Activated T-cell treated with anti-CD3 and anti-CD28 coated beads, Interleukin-2, amount 50 U/mL, for 24 hours (primary cell): Measurements from ENCODE around the gene KIF26A.

ENCODE experiments used
- DNase-seq: peaks from one replicate; pipeline ENCODE4 v3.0.0-alpha.2; 2020
- H3K27ac Mint-ChIP-seq: 2 replicates; pipeline ENCODE4 v1.8.0; 2020; ENCODE audit warnings: mild to moderate bottlenecking, mixed read lengths
- H3K27me3 Mint-ChIP-seq: 2 replicates; pipeline ENCODE4 v1.8.0; 2020; ENCODE audit warnings: mixed read lengths
- H3K36me3 Mint-ChIP-seq: 2 replicates; pipeline ENCODE4 v1.8.0; 2020; ENCODE audit warnings: low read depth, mixed read lengths
- H3K4me1 Mint-ChIP-seq: 2 replicates; pipeline ENCODE4 v1.8.0; 2020; ENCODE audit warnings: low read depth, mixed read lengths
- H3K4me3 Mint-ChIP-seq: 2 replicates; pipeline ENCODE4 v1.8.0; 2020; ENCODE audit warnings: mild to moderate bottlenecking, moderate library complexity, mixed read lengths
- H3K9me3 Mint-ChIP-seq: 2 replicates; pipeline ENCODE4 v1.8.0; 2020; ENCODE audit warnings: mixed read lengths

Gene KIF26A

GRCh38 chr14:104157016-104157928 lies 18.9 kb downstream of the KIF26A start:
- H3K4me3 Mint-ChIP-seq, result no peak overlapping the region
- H3K4me1 Mint-ChIP-seq, result no peaks in the 10 kb centered on the region
- H3K9me3 Mint-ChIP-seq, result no peaks in the 10 kb centered on the region
- H3K27me3 Mint-ChIP-seq, result no peaks in the 10 kb centered on the region
- H3K27ac Mint-ChIP-seq, result no peak overlapping the region
- no peaks in the 10 kb centered on the region for H3K36me3 Mint-ChIP-seq
- DNase-seq, result no peak

- Mint-ChIP-seq H3K36me3 (no peaks in the 10 kb centered on the region), H3K27ac (no peak overlapping the region), H3K9me3 (no peaks in the 10 kb centered on the region), H3K27me3 (no peaks in the 10 kb centered on the region), H3K4me1 (no peaks in the 10 kb centered on the region), H3K4me3 (no peak overlapping the region)
- DNase-seq, result no peak
Measured at GRCh38 chr14:104158827-104159798, 20.7 kb downstream of the KIF26A start.

GRCh38 chr14:104159990-104160389 lies 21.6 kb downstream of the KIF26A start:
- H3K27me3 Mint-ChIP-seq, result no peaks in the 10 kb centered on the region
- no peak overlapping the region for H3K4me3 Mint-ChIP-seq
- no peak for DNase-seq
- no peaks in the 10 kb centered on the region for H3K4me1 Mint-ChIP-seq
- H3K9me3 Mint-ChIP-seq, result no peaks in the 10 kb centered on the region
- no peak overlapping the region for H3K27ac Mint-ChIP-seq
- H3K36me3 Mint-ChIP-seq, result no peaks in the 10 kb centered on the region

GRCh38 chr14:104161602-104162367 lies 23.4 kb downstream of the KIF26A start:
- no peak overlapping the region for H3K27ac Mint-ChIP-seq
- H3K4me3 Mint-ChIP-seq, result no peak overlapping the region
- H3K27me3 Mint-ChIP-seq, result no peaks in the 10 kb centered on the region
- no peaks in the 10 kb centered on the region for H3K4me1 Mint-ChIP-seq
- no peak for DNase-seq
- H3K9me3 Mint-ChIP-seq, result no peaks in the 10 kb centered on the region
- no peaks in the 10 kb centered on the region for H3K36me3 Mint-ChIP-seq

- no peak overlapping the region for H3K27ac Mint-ChIP-seq
- no peaks in the 10 kb centered on the region for H3K4me1 Mint-ChIP-seq
- H3K27me3 Mint-ChIP-seq, result no peaks in the 10 kb centered on the region
- no peaks in the 10 kb centered on the region for H3K36me3 Mint-ChIP-seq
- H3K9me3 Mint-ChIP-seq, result no peaks in the 10 kb centered on the region
- no peak overlapping the region for H3K4me3 Mint-ChIP-seq
- no peak for DNase-seq
Measured at GRCh38 chr14:104162495-104162894, 24.1 kb downstream of the KIF26A start.

- DNase-seq, result no peak
- Mint-ChIP-seq H3K4me1 (no peaks in the 10 kb centered on the region), H3K4me3 (no peak overlapping the region), H3K27ac (no peak overlapping the region), H3K36me3 (no peaks in the 10 kb centered on the region), H3K9me3 (no peaks in the 10 kb centered on the region), H3K27me3 (no peaks in the 10 kb centered on the region)
Measured at GRCh38 chr14:104163541-104163940, 25.2 kb downstream of the KIF26A start.

GRCh38 chr14:104164041-104164440 lies 25.7 kb downstream of the KIF26A start:
- H3K27me3 Mint-ChIP-seq, result no peaks in the 10 kb centered on the region
- no peak for DNase-seq
- H3K36me3 Mint-ChIP-seq, result no peaks in the 10 kb centered on the region
- H3K4me3 Mint-ChIP-seq, result no peak overlapping the region
- no peaks in the 10 kb centered on the region for H3K9me3 Mint-ChIP-seq
- no peak overlapping the region for H3K27ac Mint-ChIP-seq
- no peaks in the 10 kb centered on the region for H3K4me1 Mint-ChIP-seq

GRCh38 chr14:104164512-104164911 lies 26.1 kb downstream of the KIF26A start:
- H3K27ac Mint-ChIP-seq, result no peak overlapping the region
- H3K4me1 Mint-ChIP-seq, result no peaks in the 10 kb centered on the region
- H3K27me3 Mint-ChIP-seq, result no peaks in the 10 kb centered on the region
- H3K9me3 Mint-ChIP-seq, result no peaks in the 10 kb centered on the region
- DNase-seq, result no peak
- H3K4me3 Mint-ChIP-seq, result no peak overlapping the region
- H3K36me3 Mint-ChIP-seq, result no peaks in the 10 kb centered on the region

GRCh38 chr14:104166698-104167097 lies 28.3 kb downstream of the KIF26A start:
- Mint-ChIP-seq H3K27me3 (no peaks in the 10 kb centered on the region), H3K36me3 (no peaks in the 10 kb centered on the region), H3K27ac (no peak overlapping the region), H3K4me3 (no peak overlapping the region), H3K4me1 (no peaks in the 10 kb centered on the region), H3K9me3 (no peaks in the 10 kb centered on the region)
- DNase-seq, result no peak

GRCh38 chr14:104168603-104169002 lies 30.2 kb downstream of the KIF26A start:
- Mint-ChIP-seq H3K4me1 (no peaks in the 10 kb centered on the region), H3K27me3 (no peaks in the 10 kb centered on the region), H3K4me3 (no peak overlapping the region), H3K27ac (no peak overlapping the region), H3K9me3 (no peaks in the 10 kb centered on the region), H3K36me3 (no peaks in the 10 kb centered on the region)
- no peak for DNase-seq

- Mint-ChIP-seq H3K27ac (no peak overlapping the region), H3K4me1 (no peaks in the 10 kb centered on the region), H3K27me3 (no peaks in the 10 kb centered on the region), H3K36me3 (no peaks in the 10 kb centered on the region), H3K9me3 (no peaks in the 10 kb centered on the region), H3K4me3 (no peak overlapping the region)
- no peak for DNase-seq
Measured at GRCh38 chr14:104169005-104169698, 30.8 kb downstream of the KIF26A start.

- Mint-ChIP-seq H3K4me3 (no peak overlapping the region), H3K27ac (no peak overlapping the region), H3K27me3 (no peaks in the 10 kb centered on the region), H3K36me3 (no peaks in the 10 kb centered on the region), H3K9me3 (no peaks in the 10 kb centered on the region), H3K4me1 (no peaks in the 10 kb centered on the region)
- no peak for DNase-seq
Measured at GRCh38 chr14:104169699-104170479, 31.5 kb downstream of the KIF26A start.

- Mint-ChIP-seq H3K36me3 (no peaks in the 10 kb centered on the region), H3K4me1 (no peaks in the 10 kb centered on the region), H3K27ac (no peak overlapping the region), H3K27me3 (no peaks in the 10 kb centered on the region), H3K9me3 (no peaks in the 10 kb centered on the region), H3K4me3 (no peak overlapping the region)
- no peak for DNase-seq
Measured at GRCh38 chr14:104171029-104171697, 32.8 kb downstream of the KIF26A start.
